ENCODE measurements around the gene CADM2. TPM values are rescaled to one million over a fixed set of nuclear protein-coding genes. Genes with fewer than 3 reads are reported as not detected.

Gene CADM2
- total RNA-seq, 1 experiment from 2014 or later = 1.3 TPM

DNA sequence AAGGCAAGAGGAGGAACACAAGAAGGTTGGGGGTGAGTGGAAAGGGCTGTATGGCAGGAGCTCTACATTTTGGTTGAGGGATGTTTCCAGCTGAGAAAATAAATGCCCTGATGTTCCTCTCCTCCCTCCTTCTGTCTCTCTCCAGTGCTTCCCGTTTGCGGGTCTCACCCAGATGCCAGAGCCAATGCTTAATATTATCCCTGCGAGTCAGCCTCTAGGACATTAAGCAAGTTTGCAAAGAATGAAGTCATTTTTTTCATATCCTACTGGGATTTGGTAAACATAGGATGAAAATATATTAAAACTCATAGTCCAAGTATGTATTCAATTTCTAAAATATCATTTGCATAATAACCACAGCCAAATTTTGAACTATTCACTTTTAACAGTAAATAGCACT is 295.9 kb downstream of the CADM2 start:
- no peak overlapping the region for H3K4me3 Mint-ChIP-seq (ENCODE audit: low read depth, unreplicated experiment)
- DNase-seq = no peak
- BruUV-seq (replicated peaks) = no TSS peak
- intact Hi-C loops (cut with micrococcal nuclease; ENCODE audit: unreplicated experiment) = no loop called here
- no peaks in the 10 kb centered on the region for H3K27me3 Mint-ChIP-seq (ENCODE audit: unreplicated experiment)
- H3K36me3 Mint-ChIP-seq (ENCODE audit: insufficient read depth, unreplicated experiment) = no peaks in the 10 kb centered on the region
- peaks cover 8% of the 10 kb centered on the region for H3K4me1 Mint-ChIP-seq (ENCODE audit: low read depth, unreplicated experiment)
- TF ChIP-seq, protein P1, sequence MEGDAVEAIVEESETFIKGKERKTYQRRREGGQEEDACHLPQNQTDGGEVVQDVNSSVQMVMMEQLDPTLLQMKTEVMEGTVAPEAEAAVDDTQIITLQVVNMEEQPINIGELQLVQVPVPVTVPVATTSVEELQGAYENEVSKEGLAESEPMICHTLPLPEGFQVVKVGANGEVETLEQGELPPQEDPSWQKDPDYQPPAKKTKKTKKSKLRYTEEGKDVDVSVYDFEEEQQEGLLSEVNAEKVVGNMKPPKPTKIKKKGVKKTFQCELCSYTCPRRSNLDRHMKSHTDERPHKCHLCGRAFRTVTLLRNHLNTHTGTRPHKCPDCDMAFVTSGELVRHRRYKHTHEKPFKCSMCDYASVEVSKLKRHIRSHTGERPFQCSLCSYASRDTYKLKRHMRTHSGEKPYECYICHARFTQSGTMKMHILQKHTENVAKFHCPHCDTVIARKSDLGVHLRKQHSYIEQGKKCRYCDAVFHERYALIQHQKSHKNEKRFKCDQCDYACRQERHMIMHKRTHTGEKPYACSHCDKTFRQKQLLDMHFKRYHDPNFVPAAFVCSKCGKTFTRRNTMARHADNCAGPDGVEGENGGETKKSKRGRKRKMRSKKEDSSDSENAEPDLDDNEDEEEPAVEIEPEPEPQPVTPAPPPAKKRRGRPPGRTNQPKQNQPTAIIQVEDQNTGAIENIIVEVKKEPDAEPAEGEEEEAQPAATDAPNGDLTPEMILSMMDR (IDR thresholded peaks at IDR 0.05; ENCODE audit: unreplicated experiment) = no peak
- H3K27ac Mint-ChIP-seq (ENCODE audit: unreplicated experiment) = no peak overlapping the region
- CTCF ChIA-PET = no interaction called here
- H3K9me3 Mint-ChIP-seq (ENCODE audit: low read depth, unreplicated experiment) = no peaks in the 10 kb centered on the region

DNA sequence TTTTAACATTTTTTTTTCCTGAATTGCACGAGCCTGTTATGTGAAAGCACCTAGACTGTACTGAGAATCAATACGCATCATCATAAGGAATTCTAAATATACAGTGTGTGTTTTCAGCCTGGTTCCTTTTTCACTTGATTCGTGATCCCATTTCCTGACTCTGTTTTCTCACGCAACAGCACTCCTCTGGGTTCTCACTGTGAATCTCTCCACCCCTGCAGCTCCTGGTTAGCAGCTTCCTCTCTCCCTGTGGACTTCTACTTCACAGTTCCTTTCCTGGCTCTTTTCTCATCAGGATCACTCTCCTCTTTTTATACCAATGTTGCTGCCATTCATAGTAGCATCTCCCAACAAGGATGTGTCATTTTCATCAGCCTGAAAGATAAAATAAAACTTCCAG is 297.2 kb downstream of the CADM2 start:
- no TSS peak for BruUV-seq (replicated peaks)
- Mint-ChIP-seq H3K9me3 (ENCODE audit: low read depth, unreplicated experiment) (no peaks in the 10 kb centered on the region), H3K4me1 (ENCODE audit: low read depth, unreplicated experiment) (peaks cover 8% of the 10 kb centered on the region), H3K27me3 (ENCODE audit: unreplicated experiment) (no peaks in the 10 kb centered on the region), H3K27ac (ENCODE audit: unreplicated experiment) (no peak overlapping the region), H3K4me3 (ENCODE audit: low read depth, unreplicated experiment) (no peak overlapping the region), H3K36me3 (ENCODE audit: insufficient read depth, unreplicated experiment) (no peaks in the 10 kb centered on the region)
- DNase-seq = no peak
- CTCF ChIA-PET = no interaction called here
- intact Hi-C loops (cut with micrococcal nuclease; ENCODE audit: unreplicated experiment) = no loop called here
- TF ChIP-seq, protein P1 (IDR thresholded peaks at IDR 0.05; ENCODE audit: unreplicated experiment) = no peak

DNA sequence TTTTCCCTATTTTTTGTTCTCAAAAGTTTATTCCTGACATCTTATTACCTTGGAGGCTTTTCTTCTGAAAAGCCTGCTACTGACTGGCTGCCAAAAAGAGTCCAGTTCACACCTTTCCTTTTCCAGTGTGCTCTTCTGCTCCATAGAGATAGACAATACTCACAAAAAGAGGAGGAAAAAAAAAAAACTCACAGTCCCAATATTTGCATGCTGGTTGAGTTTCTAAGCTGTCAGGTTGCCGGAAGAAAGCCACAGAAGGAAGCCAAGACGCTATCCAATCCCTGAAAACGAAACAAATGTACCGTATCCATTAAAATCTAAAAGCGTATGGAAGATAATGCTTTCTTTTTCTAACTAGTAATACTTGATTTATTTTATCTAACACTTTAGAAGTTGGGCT is 299.5 kb downstream of the CADM2 start:
- no TSS peak for BruUV-seq (replicated peaks)
- CTCF ChIA-PET = no interaction called here
- Mint-ChIP-seq H3K27me3 (ENCODE audit: unreplicated experiment) (no peaks in the 10 kb centered on the region), H3K4me3 (ENCODE audit: low read depth, unreplicated experiment) (no peak overlapping the region), H3K36me3 (ENCODE audit: insufficient read depth, unreplicated experiment) (no peaks in the 10 kb centered on the region), H3K27ac (ENCODE audit: unreplicated experiment) (no peak overlapping the region), H3K4me1 (ENCODE audit: low read depth, unreplicated experiment) (peaks cover 8% of the 10 kb centered on the region), H3K9me3 (ENCODE audit: low read depth, unreplicated experiment) (no peaks in the 10 kb centered on the region)
- TF ChIP-seq, protein P1 (IDR thresholded peaks at IDR 0.05; ENCODE audit: unreplicated experiment) = no peak
- intact Hi-C loops (cut with micrococcal nuclease; ENCODE audit: unreplicated experiment) = no loop called here
- DNase-seq = no peak

DNA sequence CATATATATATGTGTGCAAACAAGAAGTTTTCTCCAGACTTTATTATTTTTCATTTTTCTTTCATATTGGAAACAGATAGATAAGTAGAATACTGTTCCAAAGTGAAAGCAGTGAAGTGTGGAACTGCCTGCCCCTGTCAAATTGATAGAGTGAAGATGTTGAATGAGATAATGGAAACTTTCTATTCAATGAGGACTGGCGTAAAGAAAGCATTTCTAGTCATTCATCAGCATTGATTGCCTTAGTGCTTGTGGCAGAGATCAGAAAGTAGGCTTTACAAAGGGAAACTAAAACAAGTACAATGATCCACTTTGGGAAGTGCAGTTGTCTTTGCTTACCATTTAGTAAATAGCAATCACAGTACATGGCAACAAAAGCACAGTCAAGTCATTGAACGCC is 300.0 kb downstream of the CADM2 start:
- Mint-ChIP-seq H3K4me1 (ENCODE audit: low read depth, unreplicated experiment) (peaks cover 8% of the 10 kb centered on the region), H3K27me3 (ENCODE audit: unreplicated experiment) (no peaks in the 10 kb centered on the region), H3K9me3 (ENCODE audit: low read depth, unreplicated experiment) (no peaks in the 10 kb centered on the region), H3K36me3 (ENCODE audit: insufficient read depth, unreplicated experiment) (no peaks in the 10 kb centered on the region), H3K27ac (ENCODE audit: unreplicated experiment) (no peak overlapping the region), H3K4me3 (ENCODE audit: low read depth, unreplicated experiment) (no peak overlapping the region)
- no TSS peak for BruUV-seq (replicated peaks)
- CTCF ChIA-PET = no interaction called here
- intact Hi-C loops (cut with micrococcal nuclease; ENCODE audit: unreplicated experiment) = no loop called here
- no peak for DNase-seq
- TF ChIP-seq, protein P1 (IDR thresholded peaks at IDR 0.05; ENCODE audit: unreplicated experiment) = no peak

GRCh38 chr3:85259748-85260147 is 301.0 kb downstream of the CADM2 start:
- H3K36me3 Mint-ChIP-seq (ENCODE audit: insufficient read depth, unreplicated experiment) = no peaks in the 10 kb centered on the region
- peaks cover 8% of the 10 kb centered on the region for H3K4me1 Mint-ChIP-seq (ENCODE audit: low read depth, unreplicated experiment)
- intact Hi-C loops (cut with micrococcal nuclease; ENCODE audit: unreplicated experiment) = no loop called here
- CTCF ChIA-PET = no interaction called here
- H3K27ac Mint-ChIP-seq (ENCODE audit: unreplicated experiment) = no peak overlapping the region
- BruUV-seq (replicated peaks) = no TSS peak
- TF ChIP-seq, protein P1 (IDR thresholded peaks at IDR 0.05; ENCODE audit: unreplicated experiment) = no peak
- no peak for DNase-seq
- no peak overlapping the region for H3K4me3 Mint-ChIP-seq (ENCODE audit: low read depth, unreplicated experiment)
- no peaks in the 10 kb centered on the region for H3K9me3 Mint-ChIP-seq (ENCODE audit: low read depth, unreplicated experiment)
- H3K27me3 Mint-ChIP-seq (ENCODE audit: unreplicated experiment) = no peaks in the 10 kb centered on the region

All from Calu3 (cell line).